GOT3 (cell line): ENCODE results near the gene PAX4.
"Not testable (repeated sequence)": the region's sequence is repeated elsewhere in the genome, so short reads cannot be mapped to it uniquely, and the experiment has no call there.

ENCODE experiments used
- DNase-seq: peaks from one replicate; lab custom pipeline; 2025; ENCODE audit warnings: mixed read lengths; lab: John Stamatoyannopoulos, UW

PAX4 gene

DNA sequence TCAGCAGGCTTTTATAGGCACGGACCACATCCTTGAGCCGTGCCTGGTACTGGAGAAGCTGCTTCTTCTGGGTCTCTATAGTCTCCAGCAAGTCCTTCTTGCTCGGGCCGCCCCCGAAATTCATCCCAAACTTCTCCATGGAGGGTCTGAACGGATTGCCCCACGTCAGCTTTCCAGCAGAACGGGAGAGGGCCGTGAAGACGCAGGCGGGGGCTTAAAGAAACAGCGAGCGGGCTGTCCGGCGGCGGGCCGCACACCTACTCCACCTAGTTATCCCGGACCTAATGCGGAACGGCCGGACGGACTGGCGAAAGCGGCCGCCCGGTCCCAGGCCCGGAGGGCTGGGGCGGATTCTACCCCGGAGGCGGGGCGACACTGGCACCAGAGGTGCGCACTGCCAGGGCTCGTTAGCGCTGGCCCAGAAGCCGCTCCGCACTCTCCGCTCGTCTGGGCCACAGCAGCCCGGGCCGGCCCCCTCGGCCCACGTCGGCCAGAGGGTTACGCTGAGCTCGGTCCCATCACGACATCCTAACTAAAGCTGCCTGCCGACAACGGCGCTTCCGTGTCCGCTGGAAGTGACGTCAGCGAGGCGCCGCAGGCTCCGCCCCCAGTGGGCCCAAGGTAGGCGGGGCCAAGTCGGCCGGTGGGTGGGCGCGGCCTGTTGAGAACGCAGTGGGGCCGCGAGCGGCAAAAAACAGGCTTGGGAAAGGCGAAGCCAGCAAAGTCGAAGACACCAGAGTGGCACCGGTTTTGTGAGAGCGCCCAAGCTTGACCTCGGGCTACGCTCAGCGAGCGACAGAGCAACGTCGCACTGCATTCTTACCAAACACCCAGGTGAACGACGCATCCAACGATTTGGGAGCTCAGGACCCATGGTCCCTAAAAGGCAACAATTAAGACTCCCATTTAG lies 32.6 kb downstream of the PAX4 start, which contains the start of gene GCC1:
GCC1 (minus strand) TSS at position 553 of the 910 bp plus-strand sequence; CDS start at position 139, 414 bp downstream.
- DNase-seq, result peak; percentile 73

DNA sequence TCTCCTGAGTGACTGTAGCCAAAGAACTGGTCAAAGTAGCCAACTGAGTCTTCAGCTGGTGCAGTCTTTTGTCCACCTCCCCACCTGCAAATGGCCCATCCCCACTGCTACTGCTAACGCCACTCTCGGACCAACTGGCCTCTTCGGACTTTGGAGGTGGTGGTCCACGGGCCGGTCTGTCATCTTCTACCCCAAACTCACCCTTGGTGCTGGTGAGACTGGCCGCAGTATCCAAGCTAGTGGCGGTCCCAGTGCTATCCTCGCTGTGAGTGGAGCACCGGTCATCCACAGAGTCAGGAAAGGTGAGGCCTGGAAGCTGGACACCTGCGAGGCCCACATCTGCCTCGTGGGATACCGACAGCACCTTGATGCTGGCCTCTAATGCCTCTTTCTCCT lies 33.3 kb downstream of the PAX4 start:
- DNase-seq, result no peak

DNA sequence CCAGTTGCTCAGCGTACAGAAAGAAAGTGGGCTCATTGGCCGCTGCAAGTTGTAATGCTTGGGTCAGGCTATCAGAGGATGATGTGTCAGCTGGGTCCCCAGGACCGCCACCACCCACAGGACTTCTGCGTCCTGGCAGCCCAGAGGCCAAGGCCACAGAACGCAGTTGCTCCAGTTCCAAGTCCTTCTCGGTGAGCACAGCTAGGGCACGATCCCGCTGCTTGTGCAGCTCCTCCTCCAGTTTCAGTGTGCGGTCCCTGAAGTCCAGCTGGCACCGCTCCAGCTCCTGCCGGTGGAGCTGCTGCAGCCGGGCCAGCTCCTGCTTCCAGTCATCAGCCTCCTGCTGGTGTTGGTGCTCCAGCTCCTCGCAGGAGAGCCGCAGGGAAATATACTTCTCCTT lies 35.6 kb downstream of the PAX4 start:
- no peak for DNase-seq

DNA sequence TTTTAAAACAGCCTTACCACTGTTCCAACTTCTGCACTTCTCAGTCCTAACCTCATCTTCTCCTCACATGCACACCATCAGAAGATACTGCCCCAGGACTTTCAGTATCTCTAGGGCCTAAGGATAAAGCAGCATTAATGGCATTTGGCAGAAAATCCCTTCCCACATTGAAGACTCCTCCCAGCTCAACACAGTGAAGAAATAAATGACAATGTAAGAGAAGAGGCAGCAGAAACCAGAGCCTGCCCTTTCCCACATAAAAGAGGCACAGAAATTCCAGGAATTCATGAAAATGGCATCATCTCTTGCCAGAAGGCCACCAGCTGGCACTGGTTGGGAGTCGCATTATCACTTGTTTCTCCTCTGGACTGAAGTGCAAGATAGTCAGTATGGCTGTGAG lies 36.2 kb downstream of the PAX4 start:
- DNase-seq, result no peak

DNA sequence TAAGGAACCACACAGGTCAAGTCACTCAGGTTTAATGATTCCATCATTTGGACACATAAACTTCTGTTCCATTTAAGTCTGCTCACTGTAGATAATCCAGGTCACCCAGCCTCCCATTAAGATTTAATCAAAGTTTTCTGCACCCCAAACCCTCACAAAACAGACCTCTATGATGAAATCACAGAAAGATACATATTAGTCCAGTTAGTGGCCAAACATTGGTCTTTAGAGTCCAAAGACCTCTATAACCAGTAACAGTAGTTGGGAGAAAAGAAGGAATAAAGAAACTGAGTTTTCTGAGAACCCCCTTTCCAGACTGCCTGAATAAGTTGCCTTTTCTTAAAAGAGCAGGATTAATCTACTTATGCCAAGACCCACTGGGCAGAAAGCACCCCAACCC lies 37.3 kb downstream of the PAX4 start:
- no peak for DNase-seq

DNA sequence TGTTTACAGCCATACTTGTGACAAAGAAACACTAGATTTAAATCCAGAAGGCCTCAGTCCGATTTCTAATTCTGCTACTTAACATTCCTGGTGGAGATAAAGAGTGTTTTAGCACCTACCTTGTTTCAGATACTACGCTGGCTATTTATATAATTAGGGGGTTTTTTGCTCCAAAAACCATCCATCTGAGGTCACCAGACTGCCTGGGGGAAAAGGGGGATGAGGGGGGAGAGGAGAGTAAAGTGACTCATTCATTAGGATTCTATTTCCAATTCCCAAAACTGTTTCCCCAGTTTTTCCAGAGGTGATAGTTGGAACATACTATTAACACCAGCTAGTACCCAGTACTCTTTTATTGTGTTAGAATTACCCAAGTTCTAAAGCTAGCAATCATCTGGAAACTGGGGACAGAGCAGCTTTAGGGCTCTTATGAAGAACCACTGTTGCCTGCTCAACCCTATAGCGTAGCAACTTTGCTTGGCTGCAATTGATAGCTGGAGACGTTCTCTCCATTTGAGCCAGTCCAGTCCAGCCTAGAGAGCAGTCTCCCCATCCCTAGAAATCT lies 39.1 kb downstream of the PAX4 start:
- DNase-seq, result no peak

DNA sequence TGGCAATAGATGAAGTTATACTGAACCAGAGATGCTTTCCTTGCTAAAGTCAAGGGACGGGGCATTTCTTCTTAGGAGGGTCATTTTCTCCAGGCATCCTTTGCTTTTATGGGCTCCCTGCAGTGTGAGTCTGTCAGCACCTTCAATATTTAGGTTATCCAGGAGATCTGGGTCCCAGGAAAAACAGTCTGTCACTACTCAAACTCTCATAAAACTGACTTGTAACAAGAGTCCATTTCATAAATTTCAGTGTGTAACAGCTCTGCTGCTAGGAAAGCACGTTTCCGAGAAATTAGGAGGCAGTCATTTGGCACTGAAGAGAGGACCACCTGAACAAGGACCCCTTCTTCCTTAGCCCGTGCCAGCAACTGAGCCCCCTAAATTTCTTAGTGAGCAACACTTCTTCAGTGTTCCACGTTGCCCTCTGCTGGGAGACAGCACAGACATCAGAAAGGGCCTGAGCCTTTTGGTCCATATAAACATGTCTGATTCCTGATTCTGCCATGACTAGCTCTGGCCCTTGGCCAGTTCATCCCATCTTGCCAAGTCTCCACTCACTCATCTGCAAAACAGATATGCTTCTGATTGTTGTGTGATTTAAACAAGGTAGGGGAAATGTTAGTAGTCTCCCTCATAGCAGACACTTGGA lies 39.8 kb downstream of the PAX4 start:
- no peak for DNase-seq

DNA sequence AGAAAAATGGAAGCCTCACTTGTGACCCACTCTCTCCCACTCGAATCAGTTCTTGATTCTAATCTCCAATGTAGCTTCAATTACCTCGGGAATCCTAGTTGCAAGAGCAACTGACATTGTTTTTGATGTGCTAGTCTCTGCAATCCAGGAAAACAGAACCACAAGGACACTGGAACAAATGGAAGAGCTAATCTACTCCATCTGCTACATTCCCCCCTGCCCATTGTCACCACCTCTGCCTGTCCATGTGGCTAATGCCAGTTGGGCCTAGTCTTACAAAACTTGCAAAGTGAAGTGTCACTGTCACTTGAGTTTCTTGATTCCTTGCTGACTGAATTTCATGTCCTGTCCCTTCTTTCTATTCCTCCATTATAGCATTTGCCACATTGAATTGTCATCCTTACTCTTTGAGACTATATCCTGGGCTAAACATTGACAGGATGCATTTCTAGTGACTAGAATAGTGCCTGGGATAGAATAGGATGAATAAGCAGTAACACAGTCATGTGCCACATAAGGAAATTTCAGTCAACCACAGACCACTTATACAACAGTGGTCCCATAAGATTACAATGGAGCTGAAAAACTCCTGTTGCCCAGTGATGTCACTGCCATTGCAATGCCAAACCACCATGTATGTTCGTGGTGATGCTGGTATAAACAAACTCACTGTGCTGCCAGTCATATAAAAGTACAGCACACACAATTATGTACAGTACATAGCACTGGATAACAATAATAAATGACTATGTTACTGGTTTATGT lies 46.0 kb downstream of the PAX4 start:
- DNase-seq, result no peak

DNA sequence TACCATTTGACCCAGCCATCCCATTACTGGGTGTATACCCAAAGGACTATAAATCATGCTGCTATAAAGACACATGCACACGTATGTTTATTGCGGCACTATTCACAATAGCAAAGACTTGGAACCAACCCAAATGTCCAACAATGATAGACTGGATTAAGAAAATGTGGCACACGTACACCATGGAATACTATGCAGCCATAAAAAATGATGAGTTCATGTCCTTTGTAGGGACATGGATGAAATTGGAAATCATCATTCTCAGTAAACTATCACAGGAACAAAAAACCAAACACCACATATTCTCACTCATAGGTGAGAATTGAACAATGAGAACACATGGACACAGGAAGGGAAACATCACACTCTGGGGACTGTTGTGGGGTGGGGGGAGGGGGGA lies 49.9 kb downstream of the PAX4 start:
- DNase-seq, result not testable (repeated sequence)

DNA sequence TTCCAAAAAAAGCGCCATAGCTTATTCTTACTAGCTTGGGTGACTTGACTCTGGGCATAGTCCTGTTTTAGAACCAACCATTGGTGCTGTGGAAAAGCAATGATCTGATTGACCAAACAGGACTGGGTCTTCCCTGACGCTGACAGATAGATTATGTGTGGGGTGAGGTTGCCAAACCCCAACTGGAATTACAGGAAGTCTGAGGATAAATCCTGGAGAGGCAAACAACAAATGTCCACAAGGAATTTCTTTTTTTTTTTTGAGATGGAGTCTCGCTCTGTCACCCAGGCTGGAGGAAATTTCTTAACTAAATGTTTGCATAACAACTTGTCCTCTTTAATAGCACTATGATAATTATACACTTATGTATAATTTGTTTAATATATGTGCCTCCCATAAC lies 51.7 kb downstream of the PAX4 start:
- DNase-seq, result no peak
